Colon (tissue), 2 donors: ENCODE results near the gene CNTN5.
"Not testable (repeated sequence)": the region's sequence is repeated elsewhere in the genome, so short reads cannot be mapped to it uniquely, and the experiment has no call there.

Experiments
- FAIRE-seq: peaks from 2 replicates; lab custom pipeline; 2012; peaks lifted over from hg19 to GRCh38; lab: Jason Lieb, UNC
- donor health status: control.
- donor health status: control.

Gene CNTN5

GRCh38 chr11:100214791-100215190, 1194.0 kb downstream of the CNTN5 start:
- no peak for FAIRE-seq

GRCh38 chr11:100220801-100221200, 1200.1 kb downstream of the CNTN5 start:
- FAIRE-seq, result no peak

GRCh38 chr11:100221791-100222190, 1201.0 kb downstream of the CNTN5 start:
- no peak for FAIRE-seq

GRCh38 chr11:100224541-100225034, 1203.8 kb downstream of the CNTN5 start:
- FAIRE-seq, result no peak

GRCh38 chr11:100229086-100229485, 1208.3 kb downstream of the CNTN5 start:
- no peak for FAIRE-seq

- no peak for FAIRE-seq
These were observed 1211.3 kb downstream of the CNTN5 start for GRCh38 chr11:100232006-100232405.

- no peak for FAIRE-seq
These were observed 1214.3 kb downstream of the CNTN5 start for GRCh38 chr11:100235085-100235484.

GRCh38 chr11:100240025-100240539, 1219.3 kb downstream of the CNTN5 start:
- no peak for FAIRE-seq

GRCh38 chr11:100247704-100248103, 1227.0 kb downstream of the CNTN5 start:
- FAIRE-seq, result no peak

GRCh38 chr11:100257238-100257803, 1236.6 kb downstream of the CNTN5 start:
- FAIRE-seq, result not testable (repeated sequence)

- no peak for FAIRE-seq
These were observed 1248.8 kb downstream of the CNTN5 start for GRCh38 chr11:100269516-100269915.

- FAIRE-seq, result no peak
These were observed 1252.5 kb downstream of the CNTN5 start for GRCh38 chr11:100273066-100273815.

- FAIRE-seq, result not testable (repeated sequence)
These were observed 1253.7 kb downstream of the CNTN5 start for GRCh38 chr11:100274466-100274865.

GRCh38 chr11:100294748-100295147, 1274.0 kb downstream of the CNTN5 start:
- no peak for FAIRE-seq

GRCh38 chr11:100296051-100296679, 1275.4 kb downstream of the CNTN5 start:
- no peak for FAIRE-seq

- FAIRE-seq, result no peak
These were observed 1276.8 kb downstream of the CNTN5 start for GRCh38 chr11:100297516-100297915.

- FAIRE-seq, result no peak
These were observed 1282.1 kb downstream of the CNTN5 start for GRCh38 chr11:100302824-100303223.

GRCh38 chr11:100303897-100304296, 1283.1 kb downstream of the CNTN5 start:
- FAIRE-seq, result no peak

GRCh38 chr11:100308202-100308601, 1287.5 kb downstream of the CNTN5 start:
- FAIRE-seq, result no peak

- FAIRE-seq, result no peak
These were observed 1295.2 kb downstream of the CNTN5 start for GRCh38 chr11:100315946-100316345.

GRCh38 chr11:100316952-100317351, 1296.2 kb downstream of the CNTN5 start:
- no peak for FAIRE-seq

GRCh38 chr11:100319691-100320090, 1298.9 kb downstream of the CNTN5 start:
- no peak for FAIRE-seq
